ENCODE results near the gene C1QL3.
A peak's percentile ranks its signal among the peaks of the same experiment; 100 is the strongest.

Gene C1QL3

DNA sequence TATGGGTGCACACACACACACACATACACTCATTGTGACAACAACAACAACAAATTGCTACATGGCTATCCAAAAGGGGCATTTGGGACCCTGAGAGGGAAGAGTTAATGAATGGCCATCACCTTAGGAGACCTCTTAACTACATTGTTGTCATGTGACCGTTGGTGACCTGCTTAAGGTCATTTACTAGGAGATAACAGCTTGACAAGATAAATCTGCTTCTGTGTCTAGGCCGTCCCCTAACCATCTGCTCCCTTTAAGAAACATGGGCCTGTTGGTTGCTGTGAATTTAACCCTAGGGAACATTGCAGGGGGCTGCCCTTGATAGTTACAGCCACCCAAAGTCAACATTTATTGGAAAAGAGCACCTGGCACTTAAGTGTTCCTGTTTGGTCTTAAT is 29.7 kb downstream of the C1QL3 start:
- DNase-seq = no peak

DNA sequence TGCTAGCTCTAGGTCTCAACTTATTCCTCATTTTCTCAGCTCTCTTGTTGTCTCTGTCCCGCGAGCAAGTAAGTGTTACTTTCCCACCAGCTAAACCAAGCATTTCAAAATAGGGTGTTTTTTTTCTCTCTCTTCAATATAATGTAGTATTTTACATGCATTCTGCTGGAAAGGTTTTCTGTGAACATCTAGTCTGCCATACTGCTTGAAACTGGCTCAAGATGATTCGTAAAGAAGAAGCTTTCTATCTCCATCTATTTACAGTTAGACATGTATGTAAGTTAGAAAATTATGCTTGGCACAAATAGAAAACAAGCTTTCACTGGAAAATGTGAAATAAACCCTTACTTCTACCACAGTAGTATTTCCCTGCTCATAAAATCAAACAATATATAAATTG is 31.2 kb downstream of the C1QL3 start:
- DNase-seq = no peak

DNA sequence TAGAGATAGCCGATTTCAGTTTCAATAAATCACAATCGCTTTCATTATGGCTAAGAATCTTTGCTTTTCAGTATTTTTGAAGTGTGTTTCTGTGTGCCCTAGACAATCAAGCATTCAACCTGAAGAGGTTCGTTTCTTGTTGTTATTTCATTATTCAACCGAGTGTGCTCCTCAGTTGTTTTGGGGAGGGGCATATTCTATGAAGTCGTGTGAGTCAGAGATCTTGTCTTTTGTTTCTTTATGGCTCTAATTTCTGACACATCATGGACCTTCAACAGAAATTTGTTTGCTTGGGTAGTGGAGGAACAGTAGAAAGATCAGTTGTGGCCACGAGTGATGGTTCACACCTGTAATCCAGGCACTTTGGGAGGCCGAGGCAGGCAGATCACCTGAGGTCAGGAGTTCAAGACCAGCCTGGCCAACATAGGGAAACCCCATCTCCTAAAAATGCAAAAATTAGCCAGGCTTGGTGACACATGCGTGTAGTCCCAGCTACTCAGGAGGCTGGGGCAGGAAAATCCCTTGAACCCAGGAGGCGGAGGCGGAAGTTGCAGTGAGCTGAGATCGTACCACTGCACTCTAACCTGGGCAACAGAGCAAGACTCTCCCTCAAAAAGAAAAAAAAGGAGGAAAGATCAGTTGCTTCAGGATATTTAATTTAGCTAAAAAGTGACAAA is 38.3 kb downstream of the C1QL3 start:
- no peak for DNase-seq

DNA sequence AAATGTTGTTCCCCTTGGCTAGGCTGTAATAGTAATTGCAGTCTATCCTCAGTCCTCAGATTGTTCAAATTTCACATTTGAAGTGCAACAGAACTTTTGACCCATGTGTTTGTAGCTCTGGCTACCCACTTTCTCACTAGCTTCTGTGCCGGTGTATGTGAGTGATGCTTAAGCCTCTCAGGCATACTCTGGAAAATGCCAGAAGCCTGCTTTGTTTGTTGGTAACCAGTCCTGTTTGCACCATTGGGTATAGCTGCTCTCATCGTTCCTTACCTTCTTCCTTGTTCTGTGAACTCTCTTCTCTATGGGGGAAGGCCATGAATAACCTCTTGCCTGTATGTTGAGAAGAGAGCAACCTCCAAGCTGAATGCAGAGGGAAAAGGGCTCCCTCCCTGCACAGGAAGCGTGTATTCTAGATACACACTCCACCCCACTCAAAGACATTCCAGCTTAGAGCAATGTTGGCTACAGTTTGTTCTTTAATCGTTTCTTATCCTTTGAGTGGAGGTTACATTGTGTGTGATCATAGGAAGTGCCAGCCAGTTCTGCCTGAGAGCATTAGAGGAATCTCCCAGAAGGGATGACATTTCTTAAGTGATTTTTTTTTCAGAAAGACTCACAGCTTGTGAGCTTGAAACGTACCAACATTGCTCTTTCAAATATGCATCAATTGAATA is 40.5 kb downstream of the C1QL3 start:
- DNase-seq = no peak

DNA sequence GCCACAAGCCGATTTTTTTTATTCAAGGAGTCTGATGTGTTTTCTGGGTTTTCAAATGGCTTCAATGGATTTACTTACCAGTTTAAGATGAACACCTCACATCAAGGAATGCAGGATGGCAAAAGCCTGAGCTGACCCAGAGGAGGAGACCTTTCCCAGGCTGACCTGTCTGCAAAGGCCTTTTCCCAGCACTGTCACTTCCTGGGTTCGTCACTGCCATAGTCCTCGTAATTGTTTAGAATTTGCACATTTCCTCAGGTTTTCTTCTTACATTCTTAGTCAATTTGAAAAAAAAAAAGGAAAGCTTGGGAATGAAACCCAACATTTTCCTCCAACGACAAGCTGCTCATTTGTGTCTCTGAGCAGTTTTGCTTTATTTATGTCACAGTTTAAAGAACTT is 42.9 kb downstream of the C1QL3 start:
- DNase-seq = no peak

DNA sequence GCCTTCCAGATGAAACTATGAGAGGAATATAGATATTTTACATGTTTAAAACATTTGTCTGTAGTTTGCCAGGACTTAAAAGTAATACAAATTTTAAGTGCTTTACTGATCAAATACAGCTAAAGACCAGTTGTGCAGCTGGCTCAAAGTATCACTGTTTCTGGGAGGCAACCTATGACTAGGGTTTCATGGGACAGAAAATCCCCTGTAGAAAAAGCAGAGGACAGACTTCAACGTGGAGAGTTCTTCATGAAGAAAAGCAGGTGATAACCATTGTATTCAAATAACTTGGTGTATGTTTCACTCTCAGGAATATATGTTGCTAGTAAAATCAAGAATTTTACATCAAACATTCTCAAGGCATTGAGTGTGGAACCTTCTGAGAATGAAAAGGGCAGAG is 43.9 kb downstream of the C1QL3 start:
- DNase-seq = no peak

DNA sequence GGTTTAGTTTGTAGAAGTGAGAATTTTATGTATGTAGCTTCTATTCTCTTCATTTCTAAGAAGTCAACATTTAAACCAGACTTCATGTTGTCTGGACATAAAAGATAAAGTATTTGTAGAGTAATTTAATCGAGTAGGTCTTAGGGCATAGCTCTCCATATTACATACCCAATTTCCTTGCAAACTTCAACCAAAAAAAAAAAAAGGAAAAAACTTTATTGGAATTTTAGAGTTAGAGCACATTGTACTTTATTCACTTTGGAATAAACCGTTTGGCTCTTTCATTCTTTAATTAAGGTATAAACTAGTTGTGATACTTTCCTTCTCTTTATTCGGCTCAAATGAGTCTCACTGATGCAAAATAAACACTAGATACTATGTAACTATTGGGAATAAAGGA is 48.9 kb downstream of the C1QL3 start:
- DNase-seq = no peak

DNA sequence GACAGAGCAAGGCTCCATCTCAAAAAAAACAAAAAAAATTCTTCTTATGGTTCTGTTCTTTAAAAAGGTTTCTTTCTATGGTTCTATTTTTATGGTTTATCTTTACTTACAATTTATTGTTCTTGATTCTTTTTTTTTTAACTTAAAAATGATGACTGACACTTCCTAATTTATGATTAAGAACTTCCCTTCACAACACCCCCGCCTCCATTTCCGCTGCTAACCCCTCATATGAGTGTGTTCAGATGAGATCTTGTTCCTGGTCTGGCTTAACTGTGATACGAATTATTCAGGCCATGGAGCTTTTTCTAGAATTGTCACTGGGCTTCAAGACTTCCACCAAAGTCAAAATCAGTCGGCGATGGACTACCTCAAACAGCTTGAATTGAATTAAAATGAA is 50.9 kb downstream of the C1QL3 start:
- DNase-seq = peak; percentile 12

DNA sequence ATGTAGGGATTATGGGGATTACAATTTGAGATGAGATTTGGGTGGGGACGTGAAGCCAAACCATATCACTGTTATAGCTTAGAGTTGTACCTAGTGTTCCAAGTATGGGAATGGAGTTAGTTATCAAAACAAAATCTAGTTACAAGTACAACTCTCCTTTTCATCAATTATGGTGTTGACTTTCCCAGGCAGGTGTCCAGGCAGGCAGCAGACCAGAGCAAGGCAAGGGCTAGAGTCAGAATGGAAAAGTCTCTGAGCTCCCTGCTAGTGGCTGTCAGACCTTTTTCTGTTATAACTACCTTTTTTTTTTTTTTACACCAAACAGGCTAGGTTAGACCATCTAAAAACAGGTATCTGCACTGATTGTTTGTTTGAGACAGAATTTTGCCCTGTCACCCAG is 55.7 kb downstream of the C1QL3 start:
- DNase-seq = no peak
